ENCODE measurements around the gene HNRNPH1.
"Not testable (repeated sequence)": the region's sequence is repeated elsewhere in the genome, so short reads cannot be mapped to it uniquely, and the experiment has no call there.

The HNRNPH1 gene, protein sequence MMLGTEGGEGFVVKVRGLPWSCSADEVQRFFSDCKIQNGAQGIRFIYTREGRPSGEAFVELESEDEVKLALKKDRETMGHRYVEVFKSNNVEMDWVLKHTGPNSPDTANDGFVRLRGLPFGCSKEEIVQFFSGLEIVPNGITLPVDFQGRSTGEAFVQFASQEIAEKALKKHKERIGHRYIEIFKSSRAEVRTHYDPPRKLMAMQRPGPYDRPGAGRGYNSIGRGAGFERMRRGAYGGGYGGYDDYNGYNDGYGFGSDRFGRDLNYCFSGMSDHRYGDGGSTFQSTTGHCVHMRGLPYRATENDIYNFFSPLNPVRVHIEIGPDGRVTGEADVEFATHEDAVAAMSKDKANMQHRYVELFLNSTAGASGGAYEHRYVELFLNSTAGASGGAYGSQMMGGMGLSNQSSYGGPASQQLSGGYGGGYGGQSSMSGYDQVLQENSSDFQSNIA

DNA sequence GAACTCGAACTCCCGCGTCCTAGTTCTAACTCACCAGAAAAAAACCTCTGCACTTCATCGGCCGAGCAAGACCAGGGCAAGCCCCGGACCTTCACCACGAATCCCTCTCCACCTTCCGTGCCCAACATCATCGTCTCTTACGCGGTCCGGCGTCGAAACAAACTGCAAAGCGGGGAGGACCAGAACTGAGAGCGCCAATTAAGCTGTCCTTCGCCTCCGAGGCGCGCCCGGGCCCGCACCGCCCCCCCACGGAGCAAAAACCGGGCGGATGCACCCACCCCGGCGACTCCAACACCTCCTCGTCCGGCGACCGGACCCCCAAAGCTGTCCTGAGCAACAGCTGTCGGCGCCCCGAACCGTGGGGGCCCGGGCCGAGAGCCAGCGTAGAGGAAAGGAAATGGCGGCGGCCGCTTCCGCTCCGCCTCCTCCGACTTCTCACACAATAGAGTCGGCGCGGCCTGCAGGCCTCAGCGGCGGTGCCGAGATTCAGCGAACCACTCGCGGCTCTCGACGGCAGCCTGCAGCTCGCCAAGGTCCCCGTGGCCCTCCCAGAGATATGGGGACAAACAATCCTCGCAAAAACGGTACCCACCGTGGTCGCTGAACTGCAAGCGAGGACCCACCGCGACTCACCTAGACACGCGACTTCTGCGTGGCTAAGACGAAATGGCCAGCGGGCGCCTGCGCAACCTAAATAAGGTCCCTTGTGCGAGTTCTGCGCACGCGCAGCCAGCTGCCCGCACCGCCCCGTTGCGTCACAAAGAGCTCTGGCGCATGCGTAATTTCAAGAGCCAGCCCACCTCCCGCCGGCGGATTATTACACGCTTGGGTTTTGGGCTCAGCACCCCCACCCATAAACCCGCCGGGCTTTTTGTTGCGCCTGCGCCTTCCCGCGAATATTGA is at the start of gene HNRNPH1:
Gene HNRNPH1, minus strand, starts transcription at position 669 of the 903 bp plus-strand sequence. Its CDS starts 538 bp downstream, at position 131.
- DNase-seq (ENCODE audit: low read depth in 3 of 3, low spot score in 1 of 3): peak; percentile 95 to 99 (median 98)

DNA sequence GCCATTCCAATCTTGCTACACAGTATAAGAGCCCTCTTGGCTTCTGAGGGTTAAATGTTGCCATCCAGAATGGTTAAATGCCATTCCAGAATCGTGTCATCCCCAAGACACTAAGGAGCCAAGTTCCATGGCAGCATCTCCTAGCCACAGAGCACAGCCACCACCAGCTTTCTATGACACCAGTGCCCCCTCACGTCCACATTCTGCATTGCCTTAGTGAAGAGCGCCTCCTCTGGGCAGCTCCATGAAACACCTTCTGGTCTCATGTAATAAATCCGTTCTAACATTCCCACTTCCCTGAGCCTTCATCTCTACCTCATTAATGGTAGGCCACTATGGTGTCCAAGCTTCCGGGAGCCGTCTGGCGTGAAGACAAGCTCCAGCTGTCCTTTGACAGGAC is 44.9 kb upstream of the HNRNPH1 start:
- DNase-seq (ENCODE audit: low read depth in 3 of 3, low spot score in 1 of 3): no peak

DNA sequence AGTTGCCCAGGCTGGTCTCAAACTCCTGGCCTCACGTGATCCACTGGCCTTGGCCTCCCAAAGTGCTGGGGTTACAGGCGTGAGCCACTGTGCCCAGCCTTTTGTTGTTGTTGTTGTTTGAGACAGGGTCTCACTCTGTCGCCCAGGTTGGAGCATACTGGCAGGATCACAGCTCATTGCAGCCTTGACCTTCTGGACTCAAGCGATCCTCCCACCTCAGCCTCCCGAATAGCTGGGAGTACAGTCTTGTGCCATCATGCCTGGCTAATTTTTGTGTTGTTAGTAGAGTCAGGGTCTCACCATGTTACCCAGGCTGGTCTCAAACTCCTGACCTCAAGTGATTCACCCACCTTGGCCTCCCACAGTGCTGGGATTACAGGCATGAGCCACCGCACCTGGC is 38.2 kb upstream of the HNRNPH1 start:
- DNase-seq (ENCODE audit: low read depth in 3 of 3, low spot score in 1 of 3): not testable (repeated sequence)

DNA sequence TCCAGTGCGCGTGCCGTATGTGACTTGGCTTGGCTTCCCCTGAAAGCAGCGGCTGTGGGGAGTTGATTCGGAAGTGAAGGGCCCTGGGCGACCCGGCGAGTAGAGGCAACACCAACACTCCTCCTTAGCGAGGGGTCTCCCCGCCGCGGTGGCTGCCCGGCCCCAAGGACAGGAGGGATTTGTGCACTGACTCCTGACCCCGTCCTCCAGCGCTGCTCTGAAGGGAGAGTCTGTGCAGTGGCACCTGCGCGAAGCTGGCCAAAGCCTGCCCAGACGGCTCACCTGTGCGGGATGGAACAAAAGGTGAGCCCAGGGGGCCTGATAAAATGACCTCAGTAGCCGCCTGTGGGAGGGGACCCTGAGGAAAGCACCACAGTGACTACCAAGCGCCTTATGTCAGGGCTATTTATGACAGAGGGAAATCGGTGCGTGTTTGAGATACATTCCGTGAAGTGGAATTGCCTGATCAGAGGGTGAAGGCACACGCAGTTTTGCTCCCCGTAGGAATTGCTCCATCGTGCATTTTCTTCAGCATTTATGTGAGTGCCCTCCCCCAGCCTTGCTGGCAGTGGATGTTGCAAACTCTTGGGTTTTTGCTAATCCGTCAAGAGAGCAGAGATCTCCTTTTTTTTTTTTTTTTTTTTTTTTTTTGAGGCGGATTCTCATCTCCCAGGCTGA is 34.8 kb upstream of the HNRNPH1 start:
- DNase-seq (ENCODE audit: low read depth in 3 of 3, low spot score in 1 of 3): not testable (repeated sequence)

DNA sequence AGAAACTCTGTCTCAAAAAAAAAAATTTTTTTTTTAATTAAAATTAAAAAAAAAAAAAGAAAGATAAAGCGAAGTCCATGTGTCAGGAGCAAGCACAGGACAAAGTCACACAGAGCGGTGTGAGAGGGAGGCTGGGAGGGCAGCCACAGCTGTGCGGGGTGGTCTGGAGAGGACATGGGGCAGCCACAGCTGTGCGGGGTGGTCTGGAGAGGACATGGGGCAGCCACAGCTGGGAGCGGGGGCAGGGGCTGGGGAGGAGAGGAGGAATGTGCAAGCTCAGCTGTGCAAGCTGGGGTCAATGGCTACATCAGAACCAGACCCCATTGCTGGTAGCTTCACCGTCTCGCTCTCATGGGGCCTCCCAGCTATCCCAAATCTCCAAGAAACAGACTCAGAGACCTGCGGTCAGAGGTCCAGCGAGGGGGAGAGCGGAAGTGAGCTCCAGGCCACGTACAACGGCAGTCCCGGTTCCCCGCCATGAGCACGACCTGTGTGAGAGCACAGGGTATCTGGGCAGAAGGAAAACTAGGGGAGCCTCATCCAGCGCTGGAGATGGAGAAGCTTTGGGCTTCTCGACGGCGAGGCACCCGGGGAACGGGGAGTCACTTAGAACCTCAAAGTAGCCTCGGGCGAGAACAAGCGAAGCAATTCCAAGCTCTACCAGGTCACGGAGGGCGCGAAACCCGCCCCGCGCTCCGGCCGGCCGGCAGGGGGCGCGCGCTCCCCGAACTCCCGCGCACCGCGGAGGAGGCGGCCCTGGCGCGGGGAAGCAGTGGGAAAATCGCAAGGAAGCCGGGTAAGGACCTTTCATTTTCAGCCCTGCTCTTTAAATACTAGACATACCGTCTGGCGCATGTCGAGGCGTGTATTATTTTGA is 34.1 kb upstream of the HNRNPH1 start:
- DNase-seq (ENCODE audit: low read depth in 3 of 3, low spot score in 1 of 3): not testable (repeated sequence)

DNA sequence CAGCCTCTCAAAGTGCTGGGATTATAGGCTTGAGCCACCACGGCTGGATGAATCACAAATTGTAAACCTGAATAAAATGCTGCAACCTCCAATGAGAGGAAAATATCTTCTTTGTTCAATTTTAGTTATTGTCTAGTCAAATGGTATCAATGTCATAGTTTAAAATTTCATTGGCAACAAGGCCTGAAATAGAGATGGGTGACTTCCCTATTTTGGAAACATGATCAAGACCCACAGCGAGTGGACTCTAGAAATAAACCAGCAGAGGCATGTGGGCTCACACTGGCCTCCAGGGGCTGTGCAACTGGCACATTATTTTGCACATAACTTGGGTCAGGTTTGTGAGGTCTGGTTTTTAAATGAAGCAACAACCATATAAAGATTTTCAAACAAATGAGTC is 29.7 kb upstream of the HNRNPH1 start:
- not testable (repeated sequence) for DNase-seq (ENCODE audit: low read depth in 3 of 3, low spot score in 1 of 3)

DNA sequence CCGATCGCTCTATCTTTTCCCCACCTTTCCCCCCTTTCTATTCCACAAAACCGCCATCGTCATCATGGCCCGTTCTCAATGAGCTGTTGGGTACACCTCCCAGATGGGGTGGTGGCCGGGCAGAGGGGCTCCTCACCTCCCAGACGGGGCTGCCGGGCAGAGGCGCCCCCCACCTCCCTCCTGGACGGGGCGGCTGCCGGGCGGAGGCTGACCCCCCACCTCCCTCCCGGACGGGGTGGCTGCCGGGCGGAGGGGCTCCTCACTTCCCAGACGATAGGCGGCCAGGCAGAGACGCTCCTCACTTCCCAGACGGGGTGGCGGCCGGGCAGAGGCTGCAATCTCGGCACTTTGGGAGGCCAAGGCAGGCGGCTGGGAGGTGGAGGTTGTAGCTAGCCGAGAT is 26.8 kb upstream of the HNRNPH1 start:
- DNase-seq (ENCODE audit: low read depth in 3 of 3, low spot score in 1 of 3): not testable (repeated sequence)

DNA sequence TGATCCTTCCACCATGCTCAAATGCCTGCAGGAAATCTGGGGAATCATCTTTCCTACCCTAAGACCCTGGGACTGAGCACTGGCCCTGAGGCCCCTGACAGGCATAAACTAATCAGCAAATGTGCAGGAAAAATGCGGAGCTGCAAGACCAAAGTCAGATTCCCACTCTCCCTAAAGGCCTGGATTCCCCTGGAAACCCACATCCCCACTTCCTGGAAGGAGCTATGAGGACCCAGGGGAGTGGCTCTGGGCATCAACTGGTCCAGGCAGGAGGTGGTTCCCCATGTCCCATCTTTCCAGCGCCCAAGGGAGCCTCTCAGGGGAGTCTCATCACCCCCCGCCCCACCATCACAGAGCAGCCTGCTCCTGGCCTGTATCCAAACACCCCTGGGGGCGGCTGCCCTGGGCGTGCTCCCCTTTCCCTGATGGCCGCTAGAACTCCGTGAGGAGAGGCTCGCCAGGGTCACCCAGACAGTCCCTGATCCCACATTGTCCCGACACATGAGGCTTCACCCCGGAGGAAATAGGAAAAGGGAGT is 25.8 kb upstream of the HNRNPH1 start:
- DNase-seq (ENCODE audit: low read depth in 3 of 3, low spot score in 1 of 3): not testable (repeated sequence)

DNA sequence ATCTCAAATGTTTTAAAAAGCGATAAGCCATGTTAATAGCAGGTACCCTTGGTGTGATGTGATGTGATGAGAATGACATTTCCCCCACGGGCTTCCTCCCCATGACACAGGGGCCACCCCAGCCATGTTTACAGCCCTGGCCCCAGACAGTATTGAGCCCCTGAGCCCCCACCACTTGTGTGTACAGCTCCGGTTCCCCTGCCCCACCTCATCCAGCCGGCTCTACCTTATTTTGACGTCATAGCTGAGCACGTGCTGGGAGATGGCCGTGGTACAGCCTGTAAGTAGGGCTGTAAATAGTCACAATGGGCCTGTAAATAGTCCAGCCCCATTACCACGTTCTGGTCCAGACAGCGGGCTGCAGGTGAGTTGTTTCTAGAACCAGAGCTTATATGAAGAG is 24.9 kb upstream of the HNRNPH1 start:
- DNase-seq (ENCODE audit: low read depth in 3 of 3, low spot score in 1 of 3): no peak

DNA sequence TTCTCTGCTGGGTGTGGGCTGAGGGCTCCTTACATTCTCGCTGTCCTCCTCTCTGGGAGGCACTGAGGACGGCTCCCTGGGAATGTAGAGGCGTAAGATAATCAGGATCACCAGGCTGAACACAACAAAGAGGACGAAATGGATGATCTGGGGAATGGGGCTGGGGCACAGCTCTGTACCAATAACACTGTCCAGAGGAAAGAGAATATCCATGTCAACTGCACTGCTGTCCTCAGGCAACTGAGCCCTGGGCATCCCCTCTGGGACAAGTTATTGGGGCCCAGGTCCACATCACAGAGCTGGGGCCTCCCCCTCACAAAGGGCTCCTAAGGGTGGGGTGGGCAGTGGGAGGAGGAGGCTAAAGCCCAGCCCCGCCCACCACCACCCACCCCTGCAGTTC is 21.3 kb upstream of the HNRNPH1 start:
- not testable (repeated sequence) for DNase-seq (ENCODE audit: low read depth in 3 of 3, low spot score in 1 of 3)

DNA sequence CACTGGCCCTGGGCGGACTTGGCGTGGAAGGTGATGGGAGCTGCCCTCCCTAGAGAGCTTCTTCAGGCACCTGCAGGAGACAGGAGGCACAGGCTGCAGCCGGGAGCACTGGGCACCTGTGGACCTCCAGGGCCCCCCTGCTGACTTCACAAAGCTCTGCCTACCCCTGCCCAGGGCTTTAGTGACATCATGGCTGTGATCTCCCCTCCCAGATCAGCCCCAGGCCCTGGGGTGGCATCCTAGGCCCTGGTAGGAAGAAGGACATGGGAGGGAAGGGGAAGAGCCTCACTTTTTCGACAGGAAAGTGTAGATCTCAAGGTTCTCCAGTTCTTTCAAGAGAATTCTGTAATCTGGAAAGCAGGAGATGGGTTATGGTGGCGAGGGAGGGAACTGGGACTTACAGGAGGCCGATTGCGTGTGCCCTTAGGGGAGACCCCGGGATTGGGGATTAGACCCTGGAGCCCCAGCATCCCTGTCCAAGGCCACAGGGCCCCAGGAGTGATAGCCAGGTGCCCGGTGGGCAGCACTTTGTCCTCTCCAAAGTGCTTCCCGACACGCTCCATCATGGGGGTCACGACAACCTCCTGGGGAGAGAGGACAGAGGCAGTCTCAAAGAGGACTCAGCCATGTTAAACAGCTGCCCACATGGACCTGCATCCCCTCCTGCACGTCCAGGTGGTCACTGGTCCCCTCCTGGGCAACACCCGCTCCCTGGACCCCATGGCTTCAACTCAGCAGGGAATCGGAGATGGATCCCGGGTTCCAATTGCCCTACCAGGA is 19.9 kb upstream of the HNRNPH1 start:
- not testable (repeated sequence) for DNase-seq (ENCODE audit: low read depth in 3 of 3, low spot score in 1 of 3)

DNA sequence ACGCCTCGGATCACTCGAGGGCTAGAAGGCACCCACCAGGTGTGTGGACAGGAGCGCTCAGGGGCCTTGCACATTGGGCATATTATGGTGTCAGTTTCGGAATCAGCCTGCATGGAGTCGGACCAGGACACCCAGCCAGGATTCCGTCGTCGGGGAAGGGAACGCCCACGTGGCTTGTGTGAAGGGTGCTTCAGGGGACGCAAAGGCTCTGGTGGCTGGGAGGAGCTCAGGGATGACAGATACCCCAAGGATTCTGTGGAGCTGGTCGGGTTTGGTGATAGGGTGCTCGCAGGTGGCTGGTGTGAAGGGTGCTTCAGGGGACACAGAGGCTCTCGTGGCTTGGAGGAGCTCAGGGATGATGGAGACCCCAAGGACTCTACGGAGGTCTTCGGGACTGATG is 19.2 kb upstream of the HNRNPH1 start:
- DNase-seq (ENCODE audit: low read depth in 3 of 3, low spot score in 1 of 3): not testable (repeated sequence)

DNA sequence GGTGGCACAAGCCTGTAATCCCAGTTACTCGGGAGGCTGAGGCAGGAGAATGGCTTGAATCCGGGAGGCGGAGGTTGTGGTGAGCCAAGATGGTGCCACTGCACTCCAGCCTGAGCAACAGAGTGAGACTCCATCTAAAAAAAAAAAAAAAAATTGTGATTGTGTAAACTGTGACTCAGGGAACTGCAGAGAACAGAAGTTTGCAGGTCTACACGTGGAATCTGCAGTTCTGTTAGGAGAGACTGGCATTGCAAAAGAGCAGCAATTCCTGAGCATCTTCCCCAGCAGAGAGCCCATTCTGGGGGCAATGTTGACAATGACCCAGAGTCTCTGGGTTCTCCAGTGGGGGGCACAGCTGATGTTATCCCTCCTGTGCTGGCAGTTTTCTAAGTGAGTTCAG is 18.3 kb upstream of the HNRNPH1 start:
- not testable (repeated sequence) for DNase-seq (ENCODE audit: low read depth in 3 of 3, low spot score in 1 of 3)

DNA sequence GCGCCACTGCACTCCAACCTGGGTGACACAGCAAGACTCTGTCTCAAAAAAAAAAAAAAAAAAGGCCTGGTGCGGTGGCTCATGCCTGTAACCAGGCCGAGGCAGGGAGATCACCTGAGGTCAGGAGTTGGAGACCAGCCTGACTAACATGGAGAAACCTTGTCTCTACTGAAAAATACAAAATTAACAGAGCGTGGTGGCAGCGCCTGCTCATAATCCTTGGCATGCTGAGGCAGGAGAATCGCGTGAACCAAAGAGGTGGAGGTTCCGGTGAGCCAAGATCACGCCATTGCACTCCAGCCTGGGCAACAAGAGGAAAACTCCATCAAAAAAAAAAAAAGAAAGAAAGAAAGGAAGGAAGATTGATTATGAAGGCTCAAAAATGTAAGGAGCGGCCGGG is 15.8 kb upstream of the HNRNPH1 start:
- not testable (repeated sequence) for DNase-seq (ENCODE audit: low read depth in 3 of 3, low spot score in 1 of 3)

DNA sequence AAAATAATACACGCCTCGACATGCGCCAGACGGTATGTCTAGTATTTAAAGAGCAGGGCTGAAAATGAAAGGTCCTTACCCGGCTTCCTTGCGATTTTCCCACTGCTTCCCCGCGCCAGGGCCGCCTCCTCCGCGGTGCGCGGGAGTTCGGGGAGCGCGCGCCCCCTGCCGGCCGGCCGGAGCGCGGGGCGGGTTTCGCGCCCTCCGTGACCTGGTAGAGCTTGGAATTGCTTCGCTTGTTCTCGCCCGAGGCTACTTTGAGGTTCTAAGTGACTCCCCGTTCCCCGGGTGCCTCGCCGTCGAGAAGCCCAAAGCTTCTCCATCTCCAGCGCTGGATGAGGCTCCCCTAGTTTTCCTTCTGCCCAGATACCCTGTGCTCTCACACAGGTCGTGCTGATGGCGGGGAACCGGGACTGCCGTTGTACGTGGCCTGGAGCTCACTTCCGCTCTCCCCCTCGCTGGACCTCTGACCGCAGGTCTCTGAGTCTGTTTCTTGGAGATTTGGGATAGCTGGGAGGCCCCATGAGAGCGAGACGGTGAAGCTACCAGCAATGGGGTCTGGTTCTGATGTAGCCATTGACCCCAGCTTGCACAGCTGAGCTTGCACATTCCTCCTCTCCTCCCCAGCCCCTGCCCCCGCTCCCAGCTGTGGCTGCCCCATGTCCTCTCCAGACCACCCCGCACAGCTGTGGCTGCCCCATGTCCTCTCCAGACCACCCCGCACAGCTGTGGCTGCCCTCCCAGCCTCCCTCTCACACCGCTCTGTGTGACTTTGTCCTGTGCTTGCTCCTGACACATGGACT is 11.1 kb upstream of the HNRNPH1 start:
- DNase-seq (ENCODE audit: low read depth in 3 of 3, low spot score in 1 of 3): not testable (repeated sequence)

DNA sequence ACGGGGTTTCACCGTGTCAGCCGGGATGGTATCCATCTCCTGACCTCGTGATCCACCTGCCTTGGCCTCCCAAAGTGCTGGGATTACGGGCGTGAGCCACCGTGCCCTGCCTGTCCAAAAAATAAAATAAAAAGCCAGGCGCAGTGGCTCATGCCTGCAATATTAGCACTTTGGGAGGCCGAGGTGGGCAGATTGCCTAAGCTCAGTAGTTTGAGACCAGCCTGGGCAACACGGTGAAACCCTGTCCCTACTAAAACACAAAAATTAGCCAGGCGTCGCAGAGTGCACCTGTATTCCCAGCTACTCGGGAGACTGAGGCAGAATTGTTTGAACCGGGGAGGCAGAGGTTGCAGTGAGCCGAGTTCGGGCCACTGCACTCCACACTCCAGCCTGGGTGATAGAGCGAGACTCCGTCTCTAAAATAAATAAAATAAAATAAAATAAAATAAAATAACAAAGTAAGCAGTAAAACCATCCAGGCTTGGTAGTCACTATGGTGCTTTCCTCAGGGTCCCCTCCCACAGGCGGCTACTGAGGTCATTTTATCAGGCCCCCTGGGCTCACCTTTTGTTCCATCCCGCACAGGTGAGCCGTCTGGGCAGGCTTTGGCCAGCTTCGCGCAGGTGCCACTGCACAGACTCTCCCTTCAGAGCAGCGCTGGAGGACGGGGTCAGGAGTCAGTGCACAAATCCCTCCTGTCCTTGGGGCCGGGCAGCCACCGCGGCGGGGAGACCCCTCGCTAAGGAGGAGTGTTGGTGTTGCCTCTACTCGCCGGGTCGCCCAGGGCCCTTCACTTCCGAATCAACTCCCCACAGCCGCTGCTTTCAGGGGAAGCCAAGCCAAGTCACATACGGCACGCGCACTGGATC is 10.3 kb upstream of the HNRNPH1 start:
- DNase-seq (ENCODE audit: low read depth in 3 of 3, low spot score in 1 of 3): not testable (repeated sequence)

DNA sequence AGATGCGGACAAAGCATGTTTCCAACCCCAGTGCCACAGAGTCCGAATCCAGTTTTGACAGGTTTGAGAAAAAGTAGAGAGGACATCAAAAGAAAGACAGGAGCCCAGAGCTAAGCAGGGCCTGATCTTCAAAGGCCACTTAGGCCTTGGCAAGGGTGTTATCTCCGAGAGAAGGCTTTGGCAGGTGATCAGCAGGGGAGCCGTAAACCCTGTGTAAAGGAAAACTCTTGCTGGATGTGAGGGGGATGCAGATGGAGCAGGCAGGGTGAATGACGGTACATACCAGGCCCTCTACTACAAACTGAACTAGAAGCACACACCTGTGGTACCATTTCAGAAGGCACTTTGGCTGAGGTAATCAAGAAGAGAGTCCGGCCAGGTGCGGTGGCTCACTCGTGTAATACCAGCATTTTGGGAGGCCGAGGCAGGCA is 1.4 kb upstream of the HNRNPH1 start:
- no peak for DNase-seq (ENCODE audit: low read depth in 3 of 3, low spot score in 1 of 3)

Data from stimulated activated CD4-positive, alpha-beta T cell treated with anti-CD3 and anti-CD28 coated beads, TNF-alpha, amount 100 ng/mL, for 1 hour (primary cell).